ENCODE data around the gene ABHD17A.

The ABHD17A gene

GRCh38 chr19:1904860-1905109 is 19.5 kb upstream of the ABHD17A start:
- no peak for TF ChIP-seq GATA3 (IDR thresholded peaks at IDR 0.05; ENCODE audit: low read depth, low read length)
- TF ChIP-seq GATA2 (IDR thresholded peaks at IDR 0.05; ENCODE audit: low read depth, low read length), result no peak

GRCh38 chr19:1902923-1903322 is 17.6 kb upstream of the ABHD17A start:
- no peak for TF ChIP-seq GATA2 (IDR thresholded peaks at IDR 0.05; ENCODE audit: low read depth, low read length)
- TF ChIP-seq GATA3 (IDR thresholded peaks at IDR 0.05; ENCODE audit: low read depth, low read length), result no peak

- TF ChIP-seq GATA3 (IDR thresholded peaks at IDR 0.05; ENCODE audit: low read depth, low read length), result no peak
Measured at GRCh38 chr19:1901940-1902404, 16.7 kb upstream of the ABHD17A start.

- TF ChIP-seq GATA3 (IDR thresholded peaks at IDR 0.05; ENCODE audit: low read depth, low read length), result no peak
- no peak for TF ChIP-seq GATA2 (IDR thresholded peaks at IDR 0.05; ENCODE audit: low read depth, low read length)
Measured at GRCh38 chr19:1896508-1896907, 11.2 kb upstream of the ABHD17A start.

GRCh38 chr19:1893791-1894190 is 8.5 kb upstream of the ABHD17A start:
- no peak for TF ChIP-seq GATA2 (IDR thresholded peaks at IDR 0.05; ENCODE audit: low read depth, low read length)
- no peak for TF ChIP-seq GATA3 (IDR thresholded peaks at IDR 0.05; ENCODE audit: low read depth, low read length)

- no peak for TF ChIP-seq GATA2 (IDR thresholded peaks at IDR 0.05; ENCODE audit: low read depth, low read length)
- no peak for TF ChIP-seq GATA3 (IDR thresholded peaks at IDR 0.05; ENCODE audit: low read depth, low read length)
Measured at GRCh38 chr19:1889907-1890306, 4.6 kb upstream of the ABHD17A start.

GRCh38 chr19:1888385-1888784 is 3.1 kb upstream of the ABHD17A start:
- TF ChIP-seq GATA2 (IDR thresholded peaks at IDR 0.05; ENCODE audit: low read depth, low read length) (no peak), GATA3 (IDR thresholded peaks at IDR 0.05; ENCODE audit: low read depth, low read length) (no peak)

- no peak for TF ChIP-seq GATA3 (IDR thresholded peaks at IDR 0.05; ENCODE audit: low read depth, low read length)
- no peak for TF ChIP-seq GATA2 (IDR thresholded peaks at IDR 0.05; ENCODE audit: low read depth, low read length)
Measured at GRCh38 chr19:1884719-1885334, 469 bp downstream of the ABHD17A start.

- TF ChIP-seq GATA2 (IDR thresholded peaks at IDR 0.05; ENCODE audit: low read depth, low read length) (no peak), GATA3 (IDR thresholded peaks at IDR 0.05; ENCODE audit: low read depth, low read length) (no peak)
Measured at GRCh38 chr19:1884291-1884718, 991 bp downstream of the ABHD17A start.

GRCh38 chr19:1883784-1884183 is 1.5 kb downstream of the ABHD17A start:
- TF ChIP-seq GATA2 (IDR thresholded peaks at IDR 0.05; ENCODE audit: low read depth, low read length) (no peak), GATA3 (IDR thresholded peaks at IDR 0.05; ENCODE audit: low read depth, low read length) (no peak)

- TF ChIP-seq GATA2 (IDR thresholded peaks at IDR 0.05; ENCODE audit: low read depth, low read length) (no peak), GATA3 (IDR thresholded peaks at IDR 0.05; ENCODE audit: low read depth, low read length) (no peak)
Measured at GRCh38 chr19:1882786-1883692, 2.3 kb downstream of the ABHD17A start.

- no peak for TF ChIP-seq GATA3 (IDR thresholded peaks at IDR 0.05; ENCODE audit: low read depth, low read length)
- no peak for TF ChIP-seq GATA2 (IDR thresholded peaks at IDR 0.05; ENCODE audit: low read depth, low read length)
Measured at GRCh38 chr19:1882089-1882785, 3.1 kb downstream of the ABHD17A start.

- TF ChIP-seq GATA2 (IDR thresholded peaks at IDR 0.05; ENCODE audit: low read depth, low read length) (no peak), GATA3 (IDR thresholded peaks at IDR 0.05; ENCODE audit: low read depth, low read length) (no peak)
Measured at GRCh38 chr19:1880611-1881392, 4.5 kb downstream of the ABHD17A start.
